HG03571 (cell line): ENCODE data around the gene ATG3.
"Not testable (repeated sequence)": the region's sequence is repeated elsewhere in the genome, so short reads cannot be mapped to it uniquely, and the experiment has no call there.

ENCODE experiments used
- ATAC-seq: cut with Tn5 transposase; IDR thresholded peaks from one replicate; pipeline ENCODE4 v1.9.1; 2021; ENCODE audit not compliant: unreplicated experiment

Gene ATG3

DNA sequence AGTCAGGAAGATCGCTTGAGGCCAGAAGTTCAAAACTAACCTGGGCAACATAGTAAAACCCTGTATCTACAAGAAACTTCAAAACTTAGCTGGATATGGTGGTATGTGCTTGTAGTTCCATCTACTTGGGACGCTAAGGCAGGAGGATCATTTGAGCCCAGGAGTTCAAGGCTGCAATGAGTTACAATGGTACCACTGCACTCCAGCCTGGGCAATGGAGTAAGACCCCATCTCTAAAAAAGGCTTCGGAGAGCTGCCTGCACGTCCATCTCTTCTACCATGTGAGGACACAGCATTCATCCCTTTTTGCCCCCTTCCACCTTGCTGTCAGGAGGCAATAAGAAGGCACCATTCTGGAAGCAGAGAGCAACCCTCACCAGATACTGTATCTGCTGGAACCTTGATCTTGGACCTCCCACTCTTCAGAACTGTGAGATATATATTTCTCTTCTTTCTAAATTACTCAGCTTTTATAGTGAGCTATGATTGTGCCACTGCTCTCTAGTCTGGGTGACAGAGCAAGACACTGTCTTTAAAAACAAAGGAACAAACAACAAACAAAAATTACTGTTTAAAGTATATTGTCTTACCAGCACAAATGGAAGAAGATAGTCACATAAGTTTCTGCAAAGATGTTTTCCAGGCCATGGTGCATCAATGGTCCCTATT lies 58.3 kb downstream of the ATG3 start:
- no peak for ATAC-seq

DNA sequence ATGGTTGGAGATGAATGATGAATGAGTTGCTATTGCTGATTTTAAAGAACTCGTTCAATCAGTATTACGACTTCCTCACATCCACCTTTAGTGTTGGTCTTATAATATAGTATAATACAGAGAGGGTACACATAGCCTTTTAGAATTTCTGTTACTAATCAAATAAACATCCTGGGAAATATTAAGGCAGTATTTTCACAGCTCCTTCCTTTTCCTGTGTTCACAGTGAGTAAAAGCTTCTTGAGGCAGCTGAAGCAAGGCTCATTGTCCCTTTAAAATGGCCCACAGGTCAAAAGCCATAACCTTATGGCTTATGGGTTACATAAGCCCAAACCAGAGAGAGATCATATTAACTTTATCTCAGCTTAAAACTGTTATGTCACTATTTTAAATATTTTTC lies 61.1 kb downstream of the ATG3 start:
- ATAC-seq = no peak

DNA sequence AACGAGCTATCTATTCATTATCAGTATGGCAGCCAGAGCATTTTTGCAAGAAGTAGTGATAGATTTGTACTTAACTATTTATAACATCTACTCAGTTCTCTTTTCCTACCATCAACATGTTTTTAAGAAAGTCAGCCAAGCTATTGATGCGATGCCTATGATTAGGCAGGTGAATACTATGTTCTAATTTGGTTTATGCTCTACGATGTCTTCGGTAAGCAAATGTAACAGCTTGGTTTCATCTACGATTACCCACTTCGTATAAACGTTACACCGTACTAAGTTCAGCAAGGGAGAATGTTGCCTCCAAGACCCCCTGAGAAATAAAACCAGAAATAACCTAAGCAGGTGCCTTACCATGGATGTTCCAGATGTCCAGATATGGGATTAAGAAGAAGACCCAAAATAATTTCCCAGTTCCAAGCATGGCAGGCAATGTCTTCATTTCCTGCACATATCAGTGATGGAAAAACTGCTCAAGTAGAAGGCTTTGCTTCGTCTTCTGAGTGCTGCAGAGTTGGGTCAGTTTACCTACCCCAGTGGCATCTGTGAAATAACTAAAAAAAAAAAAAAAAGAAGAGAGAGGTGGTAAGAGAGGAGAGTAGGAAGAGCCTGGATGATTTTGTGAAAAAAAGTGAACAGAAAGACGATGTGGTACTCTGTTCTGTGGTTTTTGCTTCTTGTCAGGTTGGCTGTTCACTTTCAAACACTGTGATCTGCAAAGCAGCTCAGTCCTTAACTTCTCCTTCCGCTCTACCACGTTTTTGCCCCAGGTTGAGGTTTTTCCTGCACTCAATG lies 62.6 kb downstream of the ATG3 start, which contains the start of gene BTLA:
BTLA (minus strand) TSS at position 559 of the 798 bp plus-strand sequence; CDS start at position 445, 114 bp downstream.
- peak; percentile 55 for ATAC-seq

DNA sequence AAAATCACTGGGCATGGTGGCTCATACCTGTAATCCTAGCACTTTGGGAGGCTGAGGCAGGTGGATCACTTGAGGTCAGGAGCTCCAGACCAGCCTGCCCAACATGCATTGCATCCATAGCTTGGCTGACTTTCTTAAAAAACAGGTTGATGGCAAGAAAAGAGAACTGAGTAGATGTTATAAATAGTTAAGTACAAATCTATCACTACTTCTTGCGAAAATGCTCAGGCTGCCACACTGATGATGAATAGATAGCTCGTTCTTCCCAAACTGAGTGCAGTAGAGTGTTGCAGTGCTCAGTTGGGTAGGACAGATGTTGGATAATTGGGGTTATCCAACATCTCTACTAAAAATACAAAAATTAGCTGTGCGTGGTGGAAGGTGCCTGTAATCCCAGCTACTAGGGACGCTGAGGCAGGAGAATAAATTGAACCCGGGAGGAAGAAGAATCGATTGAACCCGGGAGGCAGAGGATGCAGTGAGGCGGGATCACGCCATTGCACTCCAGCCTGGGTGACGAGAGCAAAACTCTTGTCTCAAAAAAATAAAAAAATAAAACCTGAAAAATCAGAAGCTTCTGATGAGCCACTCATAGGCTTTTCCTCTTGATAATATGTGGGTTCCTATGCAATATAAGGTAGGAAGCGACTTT lies 63.7 kb downstream of the ATG3 start:
- ATAC-seq = no peak

DNA sequence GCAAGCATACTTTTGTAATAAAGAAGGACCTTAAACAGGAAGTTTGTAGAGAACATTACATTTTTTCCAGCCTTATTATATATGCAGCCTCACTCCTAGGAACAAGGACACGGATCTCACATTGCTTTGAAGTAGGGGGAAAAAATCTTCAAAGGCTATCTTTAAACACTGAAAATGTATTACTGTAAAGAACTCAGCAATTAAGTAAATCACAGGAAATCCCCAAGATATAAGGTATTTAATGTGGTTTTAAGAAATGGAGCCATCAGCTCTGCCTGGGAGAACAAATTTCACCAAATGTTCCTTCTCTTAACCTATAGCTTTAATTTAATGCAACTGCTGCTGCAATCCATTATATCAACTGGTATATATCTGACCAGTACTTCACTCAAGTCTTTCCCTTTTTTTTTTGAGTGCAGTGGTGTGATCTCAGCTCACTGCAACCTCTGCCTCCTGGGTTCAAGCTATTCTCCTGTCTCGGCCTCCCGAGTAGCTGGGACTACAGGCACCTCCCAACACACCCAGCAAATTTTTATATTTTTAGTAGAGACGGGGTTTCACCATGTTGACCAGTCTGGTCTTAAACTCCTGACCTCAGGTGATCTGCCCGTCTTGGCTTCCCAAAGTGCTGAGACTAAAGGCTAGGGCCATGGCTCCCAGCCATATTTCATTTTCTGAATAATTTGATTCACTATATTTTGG lies 65.2 kb downstream of the ATG3 start:
- no peak for ATAC-seq

DNA sequence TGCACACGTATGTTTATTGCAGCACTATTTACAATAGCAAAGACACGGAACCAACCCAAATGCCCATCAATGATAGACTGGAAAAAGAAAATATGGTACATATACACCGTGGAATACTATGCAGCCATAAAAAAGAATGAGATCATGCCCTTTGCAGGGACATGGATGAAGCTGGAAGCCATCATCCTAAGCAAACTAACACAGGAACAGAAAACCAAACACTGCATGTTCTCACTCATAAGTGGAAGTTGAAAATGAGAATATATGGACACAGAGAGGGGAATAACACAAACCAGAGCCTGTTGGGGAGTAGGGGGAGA lies 67.4 kb downstream of the ATG3 start:
- ATAC-seq = not testable (repeated sequence)

DNA sequence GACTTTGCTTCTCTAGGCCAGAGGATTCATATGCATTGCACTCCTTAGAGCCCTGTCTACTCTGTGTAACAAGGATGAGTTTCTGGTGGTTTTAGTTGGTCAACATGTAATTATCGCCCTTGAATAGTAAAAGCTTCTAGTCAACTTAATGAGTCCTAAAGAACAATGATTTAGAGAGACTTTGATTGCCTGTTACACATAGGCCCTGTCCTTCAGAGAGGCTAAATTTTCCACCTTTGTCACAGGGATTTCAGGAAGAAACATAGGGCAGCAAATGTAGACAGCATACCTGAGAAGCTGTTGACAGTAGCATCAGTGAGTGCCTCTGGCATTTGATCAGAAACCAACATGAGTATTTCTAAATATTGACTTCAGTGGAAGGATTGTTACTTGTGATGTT lies 69.6 kb downstream of the ATG3 start:
- no peak for ATAC-seq

DNA sequence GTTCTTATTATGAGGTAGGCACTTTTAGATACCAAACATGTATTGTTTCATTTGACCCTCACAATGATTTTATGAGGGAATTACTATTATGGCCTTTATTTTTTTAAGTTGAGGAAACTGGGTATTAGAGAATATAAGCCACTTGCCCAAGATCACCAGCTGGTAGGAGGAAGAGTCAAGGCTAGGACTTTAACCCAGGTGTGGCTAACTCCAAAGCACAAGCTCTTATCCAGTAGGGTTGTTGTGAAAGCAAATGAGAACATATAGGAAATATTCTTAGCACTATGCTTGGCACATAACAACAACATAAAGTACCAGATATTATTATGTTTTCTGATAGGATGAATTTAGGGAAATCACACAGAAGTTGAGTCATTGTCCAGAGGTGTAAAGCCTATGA lies 70.4 kb downstream of the ATG3 start:
- ATAC-seq = no peak

DNA sequence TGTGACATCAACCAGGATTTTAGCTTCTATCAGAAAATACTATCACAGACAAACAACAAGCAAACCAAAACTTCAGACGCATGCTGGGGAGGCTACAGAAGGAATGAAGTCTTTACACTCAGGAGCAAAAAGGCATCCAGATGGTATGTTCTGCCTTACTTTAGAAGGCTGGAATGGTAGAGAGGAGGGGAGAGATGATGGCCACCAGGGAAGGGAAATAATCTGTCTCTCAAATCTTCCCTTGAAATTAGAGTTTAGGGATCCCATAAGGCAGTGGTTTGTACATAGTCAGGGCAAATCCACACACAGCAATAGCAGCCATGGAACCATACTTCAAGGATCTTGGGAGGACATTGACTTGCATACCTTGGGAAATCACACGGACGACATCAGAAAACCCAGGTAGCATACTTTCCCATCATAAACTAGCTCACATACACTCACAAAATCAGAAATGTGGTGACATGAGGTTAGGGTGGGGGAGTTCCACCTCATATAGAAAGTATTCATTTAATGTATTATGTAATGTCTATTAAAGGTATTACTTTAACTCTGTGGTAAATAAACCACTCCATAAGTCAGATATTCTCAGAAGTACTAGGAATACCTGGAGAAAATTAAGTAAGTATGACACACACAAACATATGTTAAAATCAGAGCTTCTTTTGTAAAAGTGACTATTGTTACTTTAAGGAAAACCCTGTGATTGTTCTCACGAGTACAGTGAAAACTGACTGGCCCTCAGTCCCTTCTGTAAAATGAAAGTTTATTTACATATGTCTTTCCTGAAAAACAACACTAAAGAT lies 71.9 kb downstream of the ATG3 start:
- ATAC-seq = peak; percentile 54

DNA sequence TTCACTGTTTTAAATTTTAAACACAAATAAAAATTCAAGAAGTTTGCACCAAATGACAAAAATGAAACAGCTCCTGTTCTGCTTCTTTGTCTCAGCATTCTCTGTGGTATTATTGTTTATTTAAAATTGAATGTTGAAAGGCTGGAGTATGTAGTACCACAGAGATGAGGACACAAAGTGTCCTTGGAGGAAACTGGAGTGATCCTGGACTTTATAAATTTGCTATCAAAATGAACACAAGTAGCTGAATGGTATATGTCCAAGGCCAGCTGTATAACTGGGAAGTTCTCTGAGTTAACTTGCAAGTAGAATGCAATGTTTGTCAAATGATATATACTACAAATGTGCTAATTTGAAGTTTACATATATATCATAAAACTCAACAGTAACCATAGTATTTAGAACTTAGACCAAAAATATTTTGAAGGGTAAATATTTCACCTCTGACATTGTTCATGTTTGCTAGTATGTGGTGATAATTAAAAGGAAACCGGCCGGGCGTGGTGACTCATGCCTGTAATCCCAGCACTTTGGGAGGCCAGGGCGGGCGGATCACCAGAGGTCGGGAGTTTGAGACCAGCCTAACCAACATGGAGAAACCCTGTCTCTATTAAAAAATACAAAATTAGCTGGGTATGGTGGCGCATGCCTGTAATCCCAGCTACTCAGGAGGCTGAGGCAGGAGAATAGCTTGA lies 74.8 kb downstream of the ATG3 start:
- no peak for ATAC-seq

DNA sequence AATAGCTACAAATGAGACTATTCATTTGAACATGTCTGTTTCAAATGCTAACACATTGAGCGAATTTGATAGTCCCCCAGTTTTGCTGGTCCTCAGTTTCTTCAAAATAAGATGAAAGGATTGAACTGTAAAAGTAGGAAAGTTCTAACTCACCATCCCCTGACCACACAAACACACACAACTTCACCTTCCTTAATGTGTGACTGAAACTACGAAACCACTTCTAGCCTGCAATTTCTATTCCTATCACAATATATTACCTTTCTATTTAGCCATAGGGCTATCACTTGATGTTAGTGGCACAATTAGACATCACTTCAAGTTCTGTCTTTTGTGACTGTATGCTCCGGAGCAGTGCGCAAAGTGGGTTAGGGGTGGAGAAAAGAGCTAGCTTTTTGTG lies 77.4 kb downstream of the ATG3 start:
- no peak for ATAC-seq

DNA sequence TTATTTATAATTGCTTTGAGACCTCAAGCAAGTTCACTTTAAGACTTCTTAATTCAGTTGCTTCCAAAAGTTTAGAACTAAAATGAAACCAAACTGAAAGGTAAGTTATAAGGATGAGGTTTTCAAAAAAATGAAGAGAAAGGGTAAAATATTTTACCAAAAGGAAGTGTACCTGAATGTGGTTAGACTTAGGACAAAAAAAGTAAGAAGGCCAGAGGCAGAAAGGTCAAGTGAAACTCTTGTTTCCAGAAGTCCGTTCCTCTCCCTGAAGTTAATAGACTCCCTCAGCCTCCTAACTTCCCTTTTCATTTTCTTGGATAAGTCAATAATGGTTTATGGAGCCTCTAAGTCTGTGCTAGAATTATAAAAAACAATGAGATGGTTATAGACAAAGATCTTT lies 79.1 kb downstream of the ATG3 start:
- ATAC-seq = no peak
